ENCODE measurements around the gene NFKBIL1. TPM values are rescaled to one million over a fixed set of nuclear protein-coding genes. Genes with fewer than 3 reads are reported as not detected.
A peak's percentile ranks its signal among the peaks of the same experiment; 100 is the strongest.

NFKBIL1 gene
- total RNA-seq, 2 experiments from 2014 or later = 11.3 to 13.0 TPM

- ChIA-PET CTCF (interaction anchor here (1.2 to 56.2 kb wide), 3 partner anchors 6 to 31 kb away, joined by 3 to 2542 read pairs (median 2542); partner anchors contain the start of genes ATP6V1G2, DDX39B, LST1 and LTA), POLR2A (interaction anchor here (0.8 to 35.7 kb wide), 5 partner anchors 2 to 45 kb away, joined by 3 to 1181 read pairs (median 26); partner anchors contain the start of genes DDX39B, LST1, LTA and LTB)
- DNase-seq (no peak), ATAC-seq (peak; percentile 14)
- Mint-ChIP-seq H3K4me3 (peak within 1 kb of the TSS; percentile 76), H3K9me3 (no peaks in the 10 kb centered on the region), H3K4me1 (ENCODE audit: low read depth) (peaks cover 63% of the 10 kb centered on the region), H3K27ac (peak within 1 kb of the TSS; percentile 96), H3K27me3 (no peaks in the 10 kb centered on the region), H3K36me3 (ENCODE audit: low read depth) (peaks cover 38% of the 10 kb centered on the region)
- TF ChIP-seq CTCF (IDR thresholded peaks at IDR 0.05) = no peak
- intact Hi-C loops (cut with micrococcal nuclease) = no loop called here
These were observed 38.6 kb downstream of the NFKBIL1 start, which contains the start of gene LST1 for GRCh38 chr6:31586008-31586407. TSS of gene LST1 (plus strand) at chr6:31586277. CDS start at chr6:31587300, 1,023 bp downstream.

GRCh38 chr6:31586599-31587281 lies 39.3 kb downstream of the NFKBIL1 start:
- ATAC-seq = peak; percentile 36
- CTCF ChIA-PET = interaction anchor here (1.4 to 56.2 kb wide), 3 partner anchors 5 to 92 kb away, joined by 3 to 2542 read pairs (median 2542); partner anchors contain the start of genes ATP6V1G2, DDX39B, LST1 and LTA
- Mint-ChIP-seq H3K36me3 (ENCODE audit: low read depth) (peaks cover 30% of the 10 kb centered on the region), H3K4me1 (ENCODE audit: low read depth) (peaks cover 65% of the 10 kb centered on the region), H3K4me3 (peak overlapping the region; percentile 76), H3K27ac (peak overlapping the region; percentile 96), H3K9me3 (no peaks in the 10 kb centered on the region), H3K27me3 (no peaks in the 10 kb centered on the region)
- DNase-seq = peak; percentile 57
- TF ChIP-seq CTCF (IDR thresholded peaks at IDR 0.05) = no peak
- POLR2A ChIA-PET = interaction anchor here (0.9 to 35.7 kb wide), 9 partner anchors 3 to 277 kb away, joined by 3 to 1181 read pairs (median 4); partner anchors contain the start of genes ATP6V1G2, DDX39B, GPANK1 and LST1
- intact Hi-C loops (cut with micrococcal nuclease) = no loop called here

- intact Hi-C loops (cut with micrococcal nuclease) = no loop called here
- ATAC-seq = peak; percentile 13
These were observed 40.7 kb downstream of the NFKBIL1 start for GRCh38 chr6:31587791-31588777.

More at GRCh38 chr6:31587791-31588777, 40.7 kb downstream of the NFKBIL1 start:
- no peaks in the 10 kb centered on the region for H3K9me3 Mint-ChIP-seq
- ChIA-PET POLR2A (interaction anchor here (0.5 to 35.7 kb wide), 10 partner anchors 4 to 208 kb away, joined by 3 to 1181 read pairs (median 4); partner anchors contain the start of genes ATP6V1G2, DDX39B, GPANK1 and LST1), CTCF (interaction anchor here (1.4 to 56.2 kb wide), 3 partner anchors 4 to 93 kb away, joined by 3 to 2542 read pairs (median 2542); partner anchors contain the start of genes ATP6V1G2, DDX39B, LST1 and LTA)
- peak overlapping the region; percentile 76 for H3K4me3 Mint-ChIP-seq
- H3K27me3 Mint-ChIP-seq = no peaks in the 10 kb centered on the region
- H3K4me1 Mint-ChIP-seq (ENCODE audit: low read depth) = peaks cover 67% of the 10 kb centered on the region
- peak overlapping the region; percentile 96 for H3K27ac Mint-ChIP-seq
- no peak for DNase-seq
- TF ChIP-seq CTCF (IDR thresholded peaks at IDR 0.05) = no peak
- H3K36me3 Mint-ChIP-seq (ENCODE audit: low read depth) = peaks cover 20% of the 10 kb centered on the region

Data from activated CD8-positive, alpha-beta T cell treated with anti-CD3 and anti-CD28 coated beads for 36 hours (primary cell).